ENCODE data around the gene SELENBP1.

Gene SELENBP1

DNA sequence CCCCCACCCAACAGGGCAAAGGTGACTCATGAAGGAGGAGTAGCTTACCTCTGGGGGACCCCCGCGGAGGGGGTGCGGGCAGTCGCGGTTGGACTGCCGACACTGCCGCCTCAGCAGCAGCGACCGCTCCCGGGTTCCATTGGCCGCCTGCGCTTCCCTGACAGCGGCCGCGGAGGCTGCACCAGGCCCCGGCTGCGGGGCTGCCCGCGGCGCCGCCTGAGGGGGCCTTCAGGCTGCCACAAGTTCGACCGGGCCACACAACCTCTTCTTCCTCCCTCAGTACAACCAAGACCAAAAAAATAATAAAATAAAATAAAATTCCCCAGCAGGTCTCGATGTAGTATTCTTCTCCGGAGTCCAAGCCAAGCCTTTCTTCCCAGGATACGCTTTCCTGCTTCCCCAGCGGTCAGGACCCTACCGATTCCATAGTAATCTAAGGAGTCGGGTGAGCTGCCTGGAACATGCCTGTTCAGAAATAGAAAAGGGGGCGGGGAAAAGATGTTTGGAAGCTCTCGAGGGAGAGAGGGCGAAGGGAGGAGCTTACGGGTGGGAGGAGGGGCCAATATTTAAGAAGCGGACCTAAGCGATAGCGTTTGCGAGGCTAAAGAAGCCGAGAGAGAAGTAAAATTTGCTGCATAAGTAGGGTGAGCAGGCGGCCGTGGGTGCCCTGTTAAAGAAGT lies 45.1 kb downstream of the SELENBP1 start, which contains the start of gene PI4KB:
Gene PI4KB (minus strand): TSS at position 194 of the 680 bp plus-strand sequence. CDS start 10,935 bp downstream, outside the sequence.
- H3K27me3 ChIP-seq, result no peaks in the 10 kb centered on the region
- H3K27ac ChIP-seq, result peak within 1 kb of the TSS; percentile 90 to 96
- H3K9me3 ChIP-seq, result no peaks in the 10 kb centered on the region
- peaks cover 0 to 32% (median 26%) of the 10 kb centered on the region in 4 donors for H3K4me1 ChIP-seq
- intact Hi-C loops (cut with DNase I; ENCODE audit: low total_unique reads), result no loop called here
- peak within 1 kb of the TSS; percentile 78 to 95 for H3K4me3 ChIP-seq
- TF ChIP-seq, protein P1, sequence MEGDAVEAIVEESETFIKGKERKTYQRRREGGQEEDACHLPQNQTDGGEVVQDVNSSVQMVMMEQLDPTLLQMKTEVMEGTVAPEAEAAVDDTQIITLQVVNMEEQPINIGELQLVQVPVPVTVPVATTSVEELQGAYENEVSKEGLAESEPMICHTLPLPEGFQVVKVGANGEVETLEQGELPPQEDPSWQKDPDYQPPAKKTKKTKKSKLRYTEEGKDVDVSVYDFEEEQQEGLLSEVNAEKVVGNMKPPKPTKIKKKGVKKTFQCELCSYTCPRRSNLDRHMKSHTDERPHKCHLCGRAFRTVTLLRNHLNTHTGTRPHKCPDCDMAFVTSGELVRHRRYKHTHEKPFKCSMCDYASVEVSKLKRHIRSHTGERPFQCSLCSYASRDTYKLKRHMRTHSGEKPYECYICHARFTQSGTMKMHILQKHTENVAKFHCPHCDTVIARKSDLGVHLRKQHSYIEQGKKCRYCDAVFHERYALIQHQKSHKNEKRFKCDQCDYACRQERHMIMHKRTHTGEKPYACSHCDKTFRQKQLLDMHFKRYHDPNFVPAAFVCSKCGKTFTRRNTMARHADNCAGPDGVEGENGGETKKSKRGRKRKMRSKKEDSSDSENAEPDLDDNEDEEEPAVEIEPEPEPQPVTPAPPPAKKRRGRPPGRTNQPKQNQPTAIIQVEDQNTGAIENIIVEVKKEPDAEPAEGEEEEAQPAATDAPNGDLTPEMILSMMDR (IDR thresholded peaks at IDR 0.05), result no peak
- H3K36me3 ChIP-seq, result peaks cover 6 to 34% (median 10%) of the 10 kb centered on the region in 3 donors
- peak; percentile 94 to 96 for DNase-seq

DNA sequence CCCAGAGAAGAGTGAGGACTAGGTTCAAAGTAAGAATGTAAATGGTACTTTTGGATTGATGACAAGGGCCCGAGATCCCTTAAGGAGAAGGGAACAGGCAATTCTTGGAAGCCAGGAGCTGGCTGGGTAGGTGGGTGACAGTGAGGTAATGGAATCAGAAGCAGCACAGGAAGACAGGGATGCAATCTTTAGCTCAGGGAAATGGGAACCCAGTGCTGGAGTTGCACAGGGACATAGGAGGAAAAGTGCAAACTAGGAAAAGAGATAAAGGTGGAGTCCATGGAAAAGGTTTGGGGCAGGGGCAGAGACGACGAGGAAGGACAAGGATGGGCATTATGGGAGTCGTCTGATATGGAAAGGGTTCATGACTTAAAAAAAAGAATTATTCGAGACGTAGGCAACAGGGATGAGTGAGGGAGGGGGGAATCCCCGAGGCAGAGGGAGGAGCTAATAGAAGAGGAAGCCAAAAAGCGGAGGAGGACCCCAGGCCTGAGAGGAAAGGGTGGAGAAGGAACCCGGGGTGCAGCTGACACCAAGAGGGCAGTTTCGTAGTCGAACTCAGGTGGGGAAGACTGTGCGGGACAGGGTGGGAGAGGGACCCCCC lies 45.8 kb downstream of the SELENBP1 start:
- TF ChIP-seq, protein P1 (IDR thresholded peaks at IDR 0.05), result no peak
- Histone ChIP-seq H3K4me3 (peak overlapping the region; percentile 78 to 95), H3K27ac (peak overlapping the region; percentile 90 to 96), H3K36me3 (peaks cover 6 to 39% (median 10%) of the 10 kb centered on the region in 3 donors), H3K27me3 (no peaks in the 10 kb centered on the region), H3K9me3 (no peaks in the 10 kb centered on the region), H3K4me1 (peaks cover 0 to 32% (median 26%) of the 10 kb centered on the region in 4 donors)
- peak; percentile 61 to 77 for DNase-seq
- intact Hi-C loops (cut with DNase I; ENCODE audit: low total_unique reads), result no loop called here

DNA sequence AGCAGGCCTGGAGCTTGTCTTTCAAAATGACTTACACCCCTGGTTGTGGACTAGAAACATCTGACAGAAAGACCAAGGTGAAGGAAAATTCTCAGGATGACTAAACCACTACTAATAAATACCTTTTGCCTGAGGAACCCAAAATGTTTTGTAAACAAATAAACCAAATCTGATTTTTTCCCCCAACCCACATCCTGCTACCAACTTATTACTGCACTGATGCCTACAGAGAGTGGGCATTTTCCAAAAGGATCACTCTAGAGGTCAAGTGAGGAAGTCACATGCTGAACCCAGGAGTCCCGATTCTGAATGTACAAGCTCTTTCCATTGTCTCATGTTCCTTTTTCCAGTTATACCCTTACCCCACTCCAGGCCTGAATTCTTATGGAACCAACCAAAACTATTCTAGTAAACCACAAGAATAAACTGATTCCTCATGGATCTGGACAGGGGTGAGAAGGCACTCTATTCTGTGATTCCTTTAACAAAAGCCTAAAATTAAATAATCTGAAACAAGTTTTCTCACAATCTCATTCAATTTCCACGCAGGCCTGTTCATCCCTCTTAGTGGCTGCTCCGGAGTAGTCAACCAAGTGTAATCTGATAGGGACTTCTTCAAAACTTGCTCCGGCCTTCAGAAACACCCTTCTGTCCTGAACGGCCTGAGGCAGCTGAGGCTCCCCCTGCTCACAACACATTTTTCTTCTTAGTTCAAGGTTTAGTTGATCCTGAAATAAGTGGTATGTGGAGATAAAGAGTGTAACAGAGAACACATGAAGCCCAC lies 46.7 kb downstream of the SELENBP1 start:
- peak overlapping the region in 1 of 2 donors; percentile 90 for H3K27ac ChIP-seq
- intact Hi-C loops (cut with DNase I; ENCODE audit: low total_unique reads), result no loop called here

DNA sequence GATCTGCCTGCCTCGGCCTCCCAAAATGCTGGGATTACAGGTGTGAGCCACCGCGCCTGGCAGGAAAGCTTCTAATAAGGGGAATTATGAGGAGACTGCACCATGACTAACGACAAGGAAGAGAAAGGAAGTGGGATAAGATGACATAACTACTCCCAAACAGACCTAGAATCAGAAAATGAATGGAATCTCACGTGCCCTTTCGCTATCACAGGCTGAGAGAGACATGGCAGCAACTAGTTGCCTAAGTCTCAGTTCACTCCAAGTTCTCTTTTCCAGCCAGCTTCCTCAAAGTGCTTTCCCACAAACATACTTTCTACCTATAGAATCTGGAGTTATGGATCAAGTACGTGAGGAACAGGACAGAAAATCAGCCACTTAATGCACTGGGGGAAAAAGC lies 47.3 kb downstream of the SELENBP1 start:
- Histone ChIP-seq H3K27me3 (no peaks in the 10 kb centered on the region), H3K4me3 (peak overlapping the region in 1 of 2 donors; percentile 95), H3K4me1 (peaks cover 0 to 41% (median 30%) of the 10 kb centered on the region in 4 donors), H3K27ac (peak overlapping the region in 1 of 2 donors; percentile 90), H3K9me3 (no peaks in the 10 kb centered on the region), H3K36me3 (peaks cover 6 to 53% (median 15%) of the 10 kb centered on the region in 3 donors)
- intact Hi-C loops (cut with DNase I; ENCODE audit: low total_unique reads), result no loop called here
- DNase-seq, result no peak
- TF ChIP-seq, protein P1 (IDR thresholded peaks at IDR 0.05), result no peak

More for the DNA sequence above, 46.7 kb downstream of the SELENBP1 start:
- DNase-seq, result no peak
- Histone ChIP-seq H3K4me3 (peak overlapping the region; percentile 78 to 95), H3K4me1 (peaks cover 0 to 35% (median 29%) of the 10 kb centered on the region in 4 donors), H3K9me3 (no peaks in the 10 kb centered on the region), H3K36me3 (peaks cover 6 to 47% (median 10%) of the 10 kb centered on the region in 3 donors), H3K27me3 (no peaks in the 10 kb centered on the region)
- TF ChIP-seq, protein P1 (IDR thresholded peaks at IDR 0.05), result no peak

DNA sequence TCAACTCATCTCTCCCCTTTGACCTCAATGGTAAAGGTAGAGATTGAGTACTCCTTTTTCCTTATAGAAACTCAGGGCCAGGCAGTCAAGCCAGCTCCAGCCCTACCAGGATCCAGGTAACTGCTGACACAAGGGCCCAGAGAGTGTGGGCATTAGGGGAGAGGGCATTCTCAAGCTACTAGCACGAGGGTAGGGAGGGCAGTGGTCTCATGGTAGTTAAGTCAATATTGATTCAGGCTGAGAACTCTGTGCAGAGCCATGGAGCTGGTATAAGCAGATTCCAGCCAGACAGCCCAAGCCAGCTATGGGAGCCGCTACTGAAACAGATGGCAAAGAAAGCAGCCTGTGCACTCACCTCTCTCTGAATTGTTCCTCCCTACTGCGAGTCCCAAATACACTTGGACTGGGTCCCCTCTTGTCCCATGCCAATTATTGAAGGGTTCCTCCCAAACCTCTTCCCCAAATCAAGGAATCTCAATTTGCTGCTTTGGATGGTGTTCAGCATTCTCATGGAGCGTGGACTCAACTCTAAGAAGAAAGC lies 48.0 kb downstream of the SELENBP1 start:
- peaks cover 0 to 42% (median 30%) of the 10 kb centered on the region in 4 donors for H3K4me1 ChIP-seq
- H3K27me3 ChIP-seq, result no peaks in the 10 kb centered on the region
- intact Hi-C loops (cut with DNase I; ENCODE audit: low total_unique reads), result no loop called here
- no peaks in the 10 kb centered on the region for H3K9me3 ChIP-seq
- H3K36me3 ChIP-seq, result peaks cover 6 to 61% (median 22%) of the 10 kb centered on the region in 3 donors
- TF ChIP-seq, protein P1 (IDR thresholded peaks at IDR 0.05), result no peak
- no peak overlapping the region for H3K4me3 ChIP-seq
- no peak overlapping the region for H3K27ac ChIP-seq
- DNase-seq, result no peak

All from tibial artery (tissue), 4 donors.